ENCODE measurements around the gene DDI2. TPM values are rescaled to one million over a fixed set of nuclear protein-coding genes. Genes with fewer than 3 reads are reported as not detected.

DDI2 gene
- total RNA-seq, 1 experiment from 2014 or later, result 27.0 TPM

DNA sequence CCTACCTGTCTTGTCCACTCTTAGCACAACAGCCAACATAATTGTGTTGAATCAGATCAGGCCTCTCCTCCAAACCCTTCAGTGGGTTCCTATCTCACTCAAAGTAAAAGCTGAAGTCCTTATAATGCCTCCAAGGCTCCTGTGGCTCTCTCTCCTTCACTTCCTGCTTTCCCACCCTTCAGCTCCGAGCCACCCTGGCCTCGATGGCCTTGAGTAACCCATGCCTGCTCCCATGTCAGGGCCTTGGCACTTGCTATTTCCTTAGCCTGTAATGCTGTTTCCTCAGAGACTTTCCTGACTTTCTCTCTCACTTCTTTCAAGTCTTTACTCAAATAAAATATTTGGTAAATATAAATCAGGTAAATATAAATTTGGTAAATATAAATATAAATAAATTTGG, 58.8 kb downstream of the DDI2 start:
- no peaks in the 10 kb centered on the region for H3K9me3 Mint-ChIP-seq (ENCODE audit: low read depth, unreplicated experiment)
- H3K4me1 Mint-ChIP-seq (ENCODE audit: low read depth, unreplicated experiment), result no peaks in the 10 kb centered on the region
- BruUV-seq (replicated peaks), result no TSS peak
- no peak overlapping the region for H3K4me3 Mint-ChIP-seq (ENCODE audit: low read depth, unreplicated experiment)
- H3K27me3 Mint-ChIP-seq (ENCODE audit: unreplicated experiment), result no peaks in the 10 kb centered on the region
- H3K36me3 Mint-ChIP-seq (ENCODE audit: insufficient read depth, unreplicated experiment), result no peaks in the 10 kb centered on the region
- DNase-seq, result no peak
- TF ChIP-seq, protein P1, sequence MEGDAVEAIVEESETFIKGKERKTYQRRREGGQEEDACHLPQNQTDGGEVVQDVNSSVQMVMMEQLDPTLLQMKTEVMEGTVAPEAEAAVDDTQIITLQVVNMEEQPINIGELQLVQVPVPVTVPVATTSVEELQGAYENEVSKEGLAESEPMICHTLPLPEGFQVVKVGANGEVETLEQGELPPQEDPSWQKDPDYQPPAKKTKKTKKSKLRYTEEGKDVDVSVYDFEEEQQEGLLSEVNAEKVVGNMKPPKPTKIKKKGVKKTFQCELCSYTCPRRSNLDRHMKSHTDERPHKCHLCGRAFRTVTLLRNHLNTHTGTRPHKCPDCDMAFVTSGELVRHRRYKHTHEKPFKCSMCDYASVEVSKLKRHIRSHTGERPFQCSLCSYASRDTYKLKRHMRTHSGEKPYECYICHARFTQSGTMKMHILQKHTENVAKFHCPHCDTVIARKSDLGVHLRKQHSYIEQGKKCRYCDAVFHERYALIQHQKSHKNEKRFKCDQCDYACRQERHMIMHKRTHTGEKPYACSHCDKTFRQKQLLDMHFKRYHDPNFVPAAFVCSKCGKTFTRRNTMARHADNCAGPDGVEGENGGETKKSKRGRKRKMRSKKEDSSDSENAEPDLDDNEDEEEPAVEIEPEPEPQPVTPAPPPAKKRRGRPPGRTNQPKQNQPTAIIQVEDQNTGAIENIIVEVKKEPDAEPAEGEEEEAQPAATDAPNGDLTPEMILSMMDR (IDR thresholded peaks at IDR 0.05; ENCODE audit: unreplicated experiment), result no peak
- CTCF ChIA-PET, result no interaction called here
- H3K27ac Mint-ChIP-seq (ENCODE audit: unreplicated experiment), result no peak overlapping the region
- intact Hi-C loops (cut with micrococcal nuclease; ENCODE audit: unreplicated experiment), result no loop called here

DNA sequence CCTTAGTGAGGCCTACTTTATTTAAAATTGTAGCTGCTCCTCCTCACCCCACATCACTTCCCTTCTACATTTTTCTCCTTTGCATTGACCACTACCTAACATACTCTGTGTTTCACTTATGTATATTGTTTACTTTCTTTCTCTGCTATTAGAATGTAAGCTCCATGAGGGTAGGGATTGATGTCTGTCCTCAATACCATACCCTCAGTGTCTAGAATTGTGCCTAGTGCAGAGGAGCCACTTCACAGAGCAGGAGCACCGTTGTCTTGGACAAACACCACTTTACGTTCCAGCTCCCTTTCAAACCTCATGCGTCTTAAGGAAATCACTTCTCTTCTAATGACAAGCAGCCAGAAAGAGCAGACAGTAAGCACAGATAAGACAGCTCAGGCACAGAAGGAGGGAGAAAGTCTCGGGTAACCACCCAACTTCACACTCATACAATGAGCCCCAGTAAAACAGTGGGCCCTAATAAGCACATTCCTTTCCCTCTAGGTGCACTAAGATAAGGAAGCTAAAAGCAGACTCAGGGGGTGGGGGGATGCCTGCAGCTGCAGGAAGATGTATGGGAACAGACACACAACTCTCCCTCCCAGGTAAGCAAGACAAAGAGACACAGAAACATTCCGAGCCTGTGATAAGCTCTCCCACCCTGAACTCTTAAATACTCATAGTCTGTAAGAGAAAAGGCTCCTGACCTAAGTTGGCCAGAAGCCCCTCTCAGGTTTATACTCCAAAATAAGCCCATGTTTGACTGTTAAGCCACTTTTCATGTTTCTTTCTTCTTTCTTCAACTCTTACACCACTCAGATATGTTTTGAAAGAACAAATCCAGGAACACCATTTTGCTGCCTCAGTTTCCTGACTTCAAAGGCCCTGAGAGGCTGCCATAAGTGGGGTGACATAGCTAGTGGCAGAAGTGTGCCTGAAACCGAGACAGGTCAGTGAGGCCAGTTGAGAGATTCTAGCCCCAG, 59.7 kb downstream of the DDI2 start:
- BruUV-seq (replicated peaks), result no TSS peak
- no peak for DNase-seq
- intact Hi-C loops (cut with micrococcal nuclease; ENCODE audit: unreplicated experiment), result no loop called here
- H3K27ac Mint-ChIP-seq (ENCODE audit: unreplicated experiment), result no peak overlapping the region
- TF ChIP-seq, protein P1 (IDR thresholded peaks at IDR 0.05; ENCODE audit: unreplicated experiment), result no peak
- H3K4me3 Mint-ChIP-seq (ENCODE audit: low read depth, unreplicated experiment), result no peak overlapping the region
- no peaks in the 10 kb centered on the region for H3K36me3 Mint-ChIP-seq (ENCODE audit: insufficient read depth, unreplicated experiment)
- CTCF ChIA-PET, result no interaction called here
- no peaks in the 10 kb centered on the region for H3K27me3 Mint-ChIP-seq (ENCODE audit: unreplicated experiment)
- H3K9me3 Mint-ChIP-seq (ENCODE audit: low read depth, unreplicated experiment), result no peaks in the 10 kb centered on the region
- no peaks in the 10 kb centered on the region for H3K4me1 Mint-ChIP-seq (ENCODE audit: low read depth, unreplicated experiment)

DNA sequence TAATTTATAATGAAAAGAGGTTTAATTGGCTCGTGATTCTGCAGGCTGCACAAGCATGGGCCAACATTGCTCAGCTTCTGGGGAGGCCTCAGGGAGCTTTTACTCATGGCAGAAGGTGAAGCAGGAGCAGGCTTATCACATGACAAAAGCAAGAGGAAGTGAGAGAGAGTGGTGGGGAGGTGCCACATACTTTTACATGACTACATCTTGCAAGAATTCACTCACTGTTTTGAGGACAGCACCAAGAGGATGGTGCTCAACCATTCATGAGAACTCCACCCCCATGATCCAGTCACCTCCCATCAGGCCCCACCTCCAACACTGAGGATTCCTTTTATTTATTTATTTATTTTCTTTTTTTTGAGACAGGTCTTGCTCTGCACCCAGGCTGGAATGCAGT, 61.3 kb downstream of the DDI2 start:
- Mint-ChIP-seq H3K36me3 (ENCODE audit: insufficient read depth, unreplicated experiment) (peaks cover 12% of the 10 kb centered on the region), H3K27me3 (ENCODE audit: unreplicated experiment) (no peaks in the 10 kb centered on the region), H3K4me3 (ENCODE audit: low read depth, unreplicated experiment) (no peak overlapping the region), H3K4me1 (ENCODE audit: low read depth, unreplicated experiment) (no peaks in the 10 kb centered on the region), H3K27ac (ENCODE audit: unreplicated experiment) (no peak overlapping the region), H3K9me3 (ENCODE audit: low read depth, unreplicated experiment) (no peaks in the 10 kb centered on the region)
- no TSS peak for BruUV-seq (replicated peaks)
- TF ChIP-seq, protein P1 (IDR thresholded peaks at IDR 0.05; ENCODE audit: unreplicated experiment), result no peak
- DNase-seq, result peak; percentile 14
- CTCF ChIA-PET, result no interaction called here
- intact Hi-C loops (cut with micrococcal nuclease; ENCODE audit: unreplicated experiment), result no loop called here

DNA sequence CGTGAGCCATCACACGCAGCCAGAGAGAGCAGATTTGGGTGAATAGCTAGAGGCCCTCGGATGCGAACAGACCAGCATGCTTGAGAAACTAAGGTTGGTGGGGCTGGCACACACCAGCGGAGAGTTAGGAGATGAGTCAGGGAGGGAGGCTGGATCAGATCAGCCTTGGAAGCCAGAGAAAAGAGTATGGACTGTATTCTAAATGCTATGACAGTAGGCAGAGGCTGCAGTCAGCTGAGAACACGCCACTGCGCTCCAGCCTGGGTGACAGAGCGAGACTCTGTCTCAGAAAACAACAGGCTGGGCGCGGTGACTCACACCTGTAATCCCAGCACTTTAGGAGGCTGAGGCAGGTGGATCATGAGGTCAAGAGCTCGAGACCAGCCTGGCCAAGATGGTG, 62.9 kb downstream of the DDI2 start:
- Mint-ChIP-seq H3K36me3 (ENCODE audit: insufficient read depth, unreplicated experiment) (peaks cover 24% of the 10 kb centered on the region), H3K4me1 (ENCODE audit: low read depth, unreplicated experiment) (no peaks in the 10 kb centered on the region), H3K9me3 (ENCODE audit: low read depth, unreplicated experiment) (no peaks in the 10 kb centered on the region), H3K27me3 (ENCODE audit: unreplicated experiment) (no peaks in the 10 kb centered on the region), H3K27ac (ENCODE audit: unreplicated experiment) (no peak overlapping the region), H3K4me3 (ENCODE audit: low read depth, unreplicated experiment) (no peak overlapping the region)
- TF ChIP-seq, protein P1 (IDR thresholded peaks at IDR 0.05; ENCODE audit: unreplicated experiment), result no peak
- BruUV-seq (replicated peaks), result no TSS peak
- DNase-seq, result no peak
- CTCF ChIA-PET, result no interaction called here
- intact Hi-C loops (cut with micrococcal nuclease; ENCODE audit: unreplicated experiment), result no loop called here

Measured in Calu3 (cell line).